ENCODE measurements around the gene TTLL11.

The TTLL11 gene

GRCh38 chr9:121927081-121927480, 166.0 kb downstream of the TTLL11 start:
- H3K9ac ChIP-seq (ENCODE audit: low read depth, low read length) = no peak overlapping the region
- H3K4me1 ChIP-seq (ENCODE audit: insufficient read depth, low read length) = no peaks in the 10 kb centered on the region
- 96% methylated on average over 3 of the region's 5 CpGs for WGBS
- no peak overlapping the region for H3K27ac ChIP-seq (ENCODE audit: low read depth, low read length)
- H3K27me3 ChIP-seq (ENCODE audit: insufficient read depth, low read length) = no peaks in the 10 kb centered on the region
- no peak overlapping the region for H3K4me3 ChIP-seq (ENCODE audit: low read length)
- no peaks in the 10 kb centered on the region for H3K36me3 ChIP-seq (ENCODE audit: insufficient read depth, low read length)
- H3K9me3 ChIP-seq (ENCODE audit: insufficient read depth, low read depth, low read length) = no peaks in the 10 kb centered on the region

GRCh38 chr9:121926351-121926801, 166.7 kb downstream of the TTLL11 start:
- Histone ChIP-seq H3K9ac (ENCODE audit: low read depth, low read length) (no peak overlapping the region), H3K27ac (ENCODE audit: low read depth, low read length) (no peak overlapping the region), H3K4me3 (ENCODE audit: low read length) (no peak overlapping the region), H3K36me3 (ENCODE audit: insufficient read depth, low read length) (no peaks in the 10 kb centered on the region), H3K27me3 (ENCODE audit: insufficient read depth, low read length) (no peaks in the 10 kb centered on the region), H3K9me3 (ENCODE audit: insufficient read depth, low read depth, low read length) (no peaks in the 10 kb centered on the region), H3K4me1 (ENCODE audit: insufficient read depth, low read length) (no peaks in the 10 kb centered on the region)
- 91% methylated on average over 10 of the region's 10 CpGs for WGBS

GRCh38 chr9:121925935-121926334, 167.2 kb downstream of the TTLL11 start:
- no peaks in the 10 kb centered on the region for H3K4me1 ChIP-seq (ENCODE audit: insufficient read depth, low read length)
- H3K4me3 ChIP-seq (ENCODE audit: low read length) = no peak overlapping the region
- H3K36me3 ChIP-seq (ENCODE audit: insufficient read depth, low read length) = no peaks in the 10 kb centered on the region
- WGBS = 92% methylated on average over 12 of the region's 12 CpGs
- H3K27ac ChIP-seq (ENCODE audit: low read depth, low read length) = no peak overlapping the region
- no peaks in the 10 kb centered on the region for H3K9me3 ChIP-seq (ENCODE audit: insufficient read depth, low read depth, low read length)
- H3K9ac ChIP-seq (ENCODE audit: low read depth, low read length) = no peak overlapping the region
- H3K27me3 ChIP-seq (ENCODE audit: insufficient read depth, low read length) = no peaks in the 10 kb centered on the region

- no peaks in the 10 kb centered on the region for H3K9me3 ChIP-seq (ENCODE audit: insufficient read depth, low read depth, low read length)
Observed at GRCh38 chr9:121924700-121925099, 168.4 kb downstream of the TTLL11 start.

GRCh38 chr9:121921444-121921843, 171.7 kb downstream of the TTLL11 start:
- Histone ChIP-seq H3K9me3 (ENCODE audit: insufficient read depth, low read depth, low read length) (no peaks in the 10 kb centered on the region), H3K27ac (ENCODE audit: low read depth, low read length) (no peak overlapping the region), H3K4me1 (ENCODE audit: insufficient read depth, low read length) (no peaks in the 10 kb centered on the region), H3K9ac (ENCODE audit: low read depth, low read length) (no peak overlapping the region), H3K4me3 (ENCODE audit: low read length) (no peak overlapping the region), H3K36me3 (ENCODE audit: insufficient read depth, low read length) (no peaks in the 10 kb centered on the region), H3K27me3 (ENCODE audit: insufficient read depth, low read length) (no peaks in the 10 kb centered on the region)
- WGBS = 88% methylated on average over 1 of the region's 1 CpG

More at GRCh38 chr9:121924700-121925099, 168.4 kb downstream of the TTLL11 start:
- Histone ChIP-seq H3K27me3 (ENCODE audit: insufficient read depth, low read length) (no peaks in the 10 kb centered on the region), H3K36me3 (ENCODE audit: insufficient read depth, low read length) (no peaks in the 10 kb centered on the region), H3K9ac (ENCODE audit: low read depth, low read length) (no peak overlapping the region), H3K4me3 (ENCODE audit: low read length) (no peak overlapping the region), H3K27ac (ENCODE audit: low read depth, low read length) (no peak overlapping the region), H3K4me1 (ENCODE audit: insufficient read depth, low read length) (no peaks in the 10 kb centered on the region)
- WGBS = 94% methylated on average over 4 of the region's 4 CpGs

- no peaks in the 10 kb centered on the region for H3K4me1 ChIP-seq (ENCODE audit: insufficient read depth, low read length)
- WGBS = 88% methylated on average over 3 of the region's 4 CpGs
- H3K27ac ChIP-seq (ENCODE audit: low read depth, low read length) = no peak overlapping the region
- H3K9me3 ChIP-seq (ENCODE audit: insufficient read depth, low read depth, low read length) = no peaks in the 10 kb centered on the region
- no peak overlapping the region for H3K9ac ChIP-seq (ENCODE audit: low read depth, low read length)
- no peaks in the 10 kb centered on the region for H3K36me3 ChIP-seq (ENCODE audit: insufficient read depth, low read length)
- no peaks in the 10 kb centered on the region for H3K27me3 ChIP-seq (ENCODE audit: insufficient read depth, low read length)
- no peak overlapping the region for H3K4me3 ChIP-seq (ENCODE audit: low read length)
Observed at GRCh38 chr9:121917375-121918335, 175.5 kb downstream of the TTLL11 start.

GRCh38 chr9:121915304-121915625, 177.8 kb downstream of the TTLL11 start:
- 95% methylated on average over 4 of the region's 4 CpGs for WGBS
- Histone ChIP-seq H3K9me3 (ENCODE audit: insufficient read depth, low read depth, low read length) (no peaks in the 10 kb centered on the region), H3K4me3 (ENCODE audit: low read length) (no peak overlapping the region), H3K4me1 (ENCODE audit: insufficient read depth, low read length) (no peaks in the 10 kb centered on the region), H3K27me3 (ENCODE audit: insufficient read depth, low read length) (no peaks in the 10 kb centered on the region), H3K9ac (ENCODE audit: low read depth, low read length) (no peak overlapping the region), H3K27ac (ENCODE audit: low read depth, low read length) (no peak overlapping the region), H3K36me3 (ENCODE audit: insufficient read depth, low read length) (no peaks in the 10 kb centered on the region)

GRCh38 chr9:121914604-121915303, 178.4 kb downstream of the TTLL11 start:
- H3K27ac ChIP-seq (ENCODE audit: low read depth, low read length) = no peak overlapping the region
- WGBS = 85% methylated on average over 9 of the region's 10 CpGs
- H3K27me3 ChIP-seq (ENCODE audit: insufficient read depth, low read length) = no peaks in the 10 kb centered on the region
- no peak overlapping the region for H3K4me3 ChIP-seq (ENCODE audit: low read length)
- H3K9me3 ChIP-seq (ENCODE audit: insufficient read depth, low read depth, low read length) = no peaks in the 10 kb centered on the region
- no peaks in the 10 kb centered on the region for H3K36me3 ChIP-seq (ENCODE audit: insufficient read depth, low read length)
- H3K4me1 ChIP-seq (ENCODE audit: insufficient read depth, low read length) = no peaks in the 10 kb centered on the region
- no peak overlapping the region for H3K9ac ChIP-seq (ENCODE audit: low read depth, low read length)

GRCh38 chr9:121914017-121914595, 179.0 kb downstream of the TTLL11 start:
- Histone ChIP-seq H3K27ac (ENCODE audit: low read depth, low read length) (no peak overlapping the region), H3K9me3 (ENCODE audit: insufficient read depth, low read depth, low read length) (no peaks in the 10 kb centered on the region), H3K36me3 (ENCODE audit: insufficient read depth, low read length) (no peaks in the 10 kb centered on the region), H3K9ac (ENCODE audit: low read depth, low read length) (no peak overlapping the region), H3K4me1 (ENCODE audit: insufficient read depth, low read length) (no peaks in the 10 kb centered on the region), H3K4me3 (ENCODE audit: low read length) (no peak overlapping the region), H3K27me3 (ENCODE audit: insufficient read depth, low read length) (no peaks in the 10 kb centered on the region)
- 85% methylated on average over 6 of the region's 6 CpGs for WGBS

- Histone ChIP-seq H3K36me3 (ENCODE audit: insufficient read depth, low read length) (no peaks in the 10 kb centered on the region), H3K9me3 (ENCODE audit: insufficient read depth, low read depth, low read length) (no peaks in the 10 kb centered on the region), H3K4me3 (ENCODE audit: low read length) (no peak overlapping the region), H3K27me3 (ENCODE audit: insufficient read depth, low read length) (no peaks in the 10 kb centered on the region), H3K27ac (ENCODE audit: low read depth, low read length) (no peak overlapping the region), H3K4me1 (ENCODE audit: insufficient read depth, low read length) (no peaks in the 10 kb centered on the region), H3K9ac (ENCODE audit: low read depth, low read length) (no peak overlapping the region)
- 98% methylated on average over 4 of the region's 4 CpGs for whole genome bisulfite sequencing
Observed at GRCh38 chr9:121912812-121913627, 180.1 kb downstream of the TTLL11 start.
